Esophagus squamous epithelium (tissue), 4 donors: Measurements from ENCODE around the gene ATRN.

ENCODE experiments used
- CTCF ChIP-seq, 6 experiments: fragments of 450-650 bp in 4 of 6; fragments of 200-600 bp in 2 of 6; sonication (generic) in 2 of 6; IDR thresholded peaks; one replicate each; pipeline ENCODE4 v1.5.1; 2016 to 2019; ENCODE audit warnings: antibody characterized with exemption in 6 of 6, mild to moderate bottlenecking in 4 of 6, moderate library complexity in 4 of 6
- POLR2A ChIP-seq, 4 donors: fragments of 450-650 bp; IDR thresholded peaks; one replicate each; pipeline ENCODE4 v1.6.1; 2017; ENCODE audit warnings: antibody characterized with exemption in 4 of 4, mild to moderate bottlenecking in 4 of 4, moderate library complexity in 3 of 4

DNA sequence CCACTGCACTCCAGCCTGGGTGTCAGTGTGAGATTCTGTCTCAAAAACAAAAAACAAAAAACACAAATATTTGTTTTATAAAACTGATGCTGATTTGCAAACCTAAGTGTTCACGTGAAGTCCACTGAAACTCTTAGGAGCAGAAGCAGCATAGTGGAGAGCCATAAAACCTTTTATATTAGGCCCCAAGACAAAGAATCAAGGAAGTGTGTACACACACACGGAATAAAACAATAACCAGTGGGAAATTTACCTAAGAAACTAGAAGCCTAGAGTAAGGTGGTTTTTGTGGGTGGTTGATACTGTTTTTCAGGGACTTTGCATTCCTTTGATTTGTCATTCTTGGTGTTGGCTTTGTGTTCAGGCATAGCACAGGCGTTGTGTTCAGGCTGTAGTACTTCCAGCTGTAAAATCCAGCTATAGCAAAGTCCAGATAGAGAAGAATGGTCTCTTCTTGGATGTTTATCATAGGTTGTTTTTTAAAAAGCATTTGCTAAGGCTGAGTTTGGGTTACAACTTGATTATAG is 61.3 kb downstream of the ATRN start:
- TF ChIP-seq CTCF (IDR thresholded peaks at IDR 0.05) (no peak), POLR2A (IDR thresholded peaks at IDR 0.05) (no peak)
